Limb (tissue), 2 donors: ENCODE measurements around the gene BLTP3A.
"Not testable (repeated sequence)": the region's sequence is repeated elsewhere in the genome, so short reads cannot be mapped to it uniquely, and the experiment has no call there.

Experiments
- DNase-seq, 2 donors: peaks; one replicate each; pipeline ENCODE4 v3.0.0-alpha.2; 2016; ENCODE audit errors: extremely low spot score in 2 of 2

The BLTP3A gene

DNA sequence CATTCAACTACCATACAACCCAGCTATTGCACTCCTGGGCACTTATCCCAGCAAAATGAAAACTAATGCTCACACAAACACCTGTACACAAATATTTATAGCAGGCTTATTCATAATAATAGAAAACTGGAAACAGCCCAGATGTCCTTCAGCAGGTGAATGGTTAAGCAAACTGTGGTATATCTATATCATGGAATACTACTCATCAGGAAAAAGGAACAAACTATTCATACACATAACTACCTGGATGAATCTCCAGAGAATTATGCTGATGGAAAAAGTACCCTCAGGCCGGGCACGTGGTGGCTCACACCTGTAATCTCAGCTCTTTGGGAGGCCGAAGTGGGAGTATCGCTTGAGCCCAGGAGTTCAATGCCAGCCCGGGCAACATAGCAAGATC lies 3.8 kb upstream of the BLTP3A start:
- DNase-seq: no peak

DNA sequence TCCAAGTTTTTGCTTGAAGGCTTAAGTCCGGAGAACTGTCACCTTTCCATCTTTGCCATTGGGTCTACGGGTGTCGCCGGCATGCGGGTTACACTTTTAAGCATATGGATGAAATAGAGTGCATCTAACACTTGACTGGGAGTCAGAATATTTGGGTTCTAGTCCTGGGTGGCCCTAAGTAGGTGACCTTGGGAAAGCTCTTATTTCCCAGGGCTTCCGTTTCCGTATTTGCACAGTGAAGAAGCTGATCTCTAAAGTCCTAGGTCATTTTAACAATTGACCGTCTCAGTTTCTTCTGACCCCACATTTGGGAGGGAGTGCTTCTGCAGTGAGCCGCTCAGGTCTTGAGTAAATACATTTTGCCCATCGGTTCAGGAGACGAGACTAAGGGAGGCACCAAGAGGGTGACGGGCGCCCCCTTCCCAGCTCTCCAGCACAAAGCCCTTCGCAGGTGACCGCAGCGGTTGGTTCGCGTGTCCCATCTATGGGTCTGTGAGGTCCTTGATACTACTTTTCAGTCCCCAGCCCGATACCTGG lies 651 bp upstream of the BLTP3A start:
- peak in 1 of 2 donors; percentile 73 for DNase-seq

DNA sequence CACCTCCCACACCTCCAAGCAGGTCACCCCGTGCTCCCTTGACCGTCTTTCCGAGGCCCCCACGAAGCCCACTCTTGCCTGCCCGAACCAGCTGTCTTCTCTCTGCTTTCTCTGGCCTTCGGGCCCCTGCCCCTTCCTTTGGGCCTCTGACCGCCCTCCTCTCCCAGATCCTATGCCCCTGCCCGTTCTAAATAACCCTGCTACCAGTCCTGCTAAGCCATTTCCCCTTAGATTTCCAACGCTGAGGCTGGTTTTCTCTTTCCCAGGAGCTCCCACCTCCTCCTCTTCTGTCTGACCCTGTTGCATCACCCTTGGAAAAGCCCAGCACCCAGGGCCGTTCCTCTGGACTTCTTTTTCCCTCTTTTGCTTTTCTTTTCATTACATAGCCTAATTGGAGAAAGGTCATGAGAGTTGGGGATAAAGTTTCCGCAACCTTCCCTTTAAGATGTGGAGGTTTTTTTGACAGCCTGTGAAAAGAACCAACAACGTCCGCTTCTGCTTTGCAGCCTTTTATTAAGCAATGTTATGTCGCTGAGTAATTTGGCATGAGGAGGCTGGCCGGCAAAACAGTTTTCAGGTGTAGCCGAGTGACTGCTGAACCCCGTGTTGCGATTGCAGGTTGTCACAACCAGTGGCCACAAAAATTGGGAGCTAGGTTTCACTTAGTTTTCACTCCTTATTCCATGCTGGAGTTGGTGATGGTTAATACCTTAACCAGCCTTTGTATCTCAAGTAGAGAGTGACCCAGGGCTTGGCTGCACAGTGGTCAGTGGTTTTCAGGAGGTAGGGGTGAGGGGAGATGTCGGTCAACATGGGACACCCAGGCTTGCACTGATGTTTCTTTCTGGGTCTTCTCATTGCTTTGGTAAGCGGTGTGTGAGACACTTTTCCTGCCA lies 970 bp downstream of the BLTP3A start:
- DNase-seq: peak in 1 of 2 donors; percentile 29

DNA sequence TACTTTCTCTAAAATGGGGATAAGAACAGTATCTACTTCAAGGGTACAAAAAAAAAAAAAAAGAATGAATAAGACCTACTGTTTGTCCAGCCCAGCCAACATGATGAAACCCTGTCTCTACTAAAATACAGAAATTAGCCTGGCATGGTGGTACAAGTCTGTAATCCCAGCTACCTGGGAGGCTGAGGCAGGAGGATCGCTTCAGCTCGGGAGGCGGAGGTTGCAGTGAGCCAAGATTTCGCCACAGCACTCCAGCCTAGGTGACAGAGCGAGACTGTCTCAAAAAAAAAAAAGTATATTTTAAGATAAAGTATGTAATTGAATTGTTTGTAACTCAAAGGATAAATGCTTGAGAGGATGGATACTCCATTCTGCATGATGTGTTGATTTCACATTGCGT lies 2.0 kb downstream of the BLTP3A start:
- no peak for DNase-seq

DNA sequence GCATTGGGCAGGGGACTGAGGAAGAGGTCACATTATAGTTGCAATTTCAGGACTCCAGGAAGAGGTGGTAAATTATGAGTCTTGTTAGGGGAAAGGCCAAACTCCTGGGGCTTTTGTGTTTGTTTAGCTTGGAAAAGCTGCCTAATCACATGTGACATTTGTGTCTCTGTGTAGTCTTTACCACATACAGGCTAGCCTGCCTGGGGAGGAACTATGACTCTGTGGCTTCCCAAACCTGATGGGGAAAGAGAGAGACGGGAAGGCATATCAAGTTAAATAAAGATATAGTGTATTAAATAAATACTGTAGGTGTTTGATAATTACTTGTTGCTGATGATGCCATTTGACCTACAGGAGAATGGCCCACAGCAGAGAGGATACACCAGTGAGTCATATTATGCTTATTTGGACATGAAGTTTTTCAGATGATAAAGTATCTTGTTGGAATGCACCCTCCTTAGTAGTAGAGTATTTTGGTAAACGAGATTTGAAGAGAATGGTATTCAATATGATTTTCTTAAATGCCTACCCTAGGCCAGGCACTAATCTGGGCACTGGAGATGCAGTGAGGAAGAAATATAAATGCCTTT lies 4.0 kb downstream of the BLTP3A start:
- no peak for DNase-seq

DNA sequence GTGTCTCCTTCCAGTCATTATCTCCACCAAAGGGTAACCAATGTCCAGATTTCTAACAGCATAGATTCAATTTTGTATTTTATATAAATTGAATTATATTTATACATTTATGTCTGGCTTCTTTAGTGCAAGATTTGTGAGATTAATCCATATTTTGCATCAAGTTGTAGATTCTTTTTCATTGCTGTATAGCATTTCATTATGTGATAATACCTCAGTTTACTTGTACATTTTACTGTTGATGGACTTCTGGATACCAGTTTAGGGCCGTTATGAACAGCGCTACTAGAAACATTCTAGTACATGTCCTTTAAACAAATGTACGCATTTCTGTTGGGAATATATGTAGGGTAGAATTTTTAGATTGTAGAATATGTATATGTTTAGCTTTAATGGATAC lies 6.2 kb downstream of the BLTP3A start:
- DNase-seq: no peak

DNA sequence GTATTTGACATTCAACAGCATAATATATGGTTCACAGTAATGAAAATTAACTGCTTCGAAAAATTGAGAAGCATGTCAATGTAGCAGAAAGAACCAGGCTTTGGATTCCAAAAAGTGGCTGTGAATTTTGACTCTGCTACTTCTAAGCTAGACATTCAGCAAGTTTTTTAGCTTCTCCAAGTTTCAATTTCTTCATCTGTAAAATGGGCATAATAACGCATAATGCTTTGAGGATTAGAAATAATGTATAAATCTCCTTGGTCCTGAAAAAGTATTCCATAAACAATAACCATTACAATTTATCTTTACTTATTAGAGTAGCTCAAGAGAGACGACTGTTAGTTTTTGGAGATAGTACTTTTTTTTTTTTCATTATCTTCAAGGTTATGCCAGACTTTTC lies 7.7 kb downstream of the BLTP3A start:
- no peak for DNase-seq

DNA sequence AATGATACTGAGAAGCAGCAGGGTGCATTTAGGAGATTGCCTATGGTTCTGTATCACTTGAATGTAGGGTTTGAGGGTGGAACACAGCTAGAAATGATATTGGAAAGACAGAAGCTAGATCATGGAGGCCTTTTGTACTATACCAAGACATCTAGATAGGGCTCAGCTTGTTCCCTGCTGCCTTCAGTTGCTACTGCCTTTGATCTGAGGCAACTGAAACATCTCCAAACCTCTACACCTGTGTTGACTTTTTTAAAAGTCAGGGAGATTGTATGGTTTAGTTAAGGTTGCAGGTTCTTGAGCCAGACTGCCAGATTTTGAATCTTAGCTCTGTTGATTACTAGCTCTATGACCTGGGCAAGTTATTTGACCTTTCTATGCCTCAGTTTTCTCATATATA lies 12.7 kb downstream of the BLTP3A start:
- no peak for DNase-seq

DNA sequence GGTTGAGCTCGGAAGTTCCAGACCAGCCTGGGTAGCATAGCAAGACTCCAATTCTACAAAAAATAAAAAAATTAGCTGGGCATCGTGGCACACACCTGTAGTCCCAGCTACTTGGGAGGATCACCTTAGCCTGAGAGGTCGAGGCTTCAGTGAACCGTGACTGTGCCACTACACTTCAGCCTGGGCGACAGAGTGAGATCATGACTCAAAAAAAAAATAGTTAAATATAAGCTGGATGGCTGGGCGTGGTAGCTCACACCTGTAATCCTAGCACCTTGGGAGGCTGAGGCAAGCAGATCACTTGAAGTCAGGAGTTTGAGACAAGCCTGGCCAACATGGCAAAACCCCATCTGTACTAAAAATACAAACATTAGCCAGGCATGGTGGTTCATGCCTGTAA lies 13.2 kb downstream of the BLTP3A start:
- DNase-seq: not testable (repeated sequence)

DNA sequence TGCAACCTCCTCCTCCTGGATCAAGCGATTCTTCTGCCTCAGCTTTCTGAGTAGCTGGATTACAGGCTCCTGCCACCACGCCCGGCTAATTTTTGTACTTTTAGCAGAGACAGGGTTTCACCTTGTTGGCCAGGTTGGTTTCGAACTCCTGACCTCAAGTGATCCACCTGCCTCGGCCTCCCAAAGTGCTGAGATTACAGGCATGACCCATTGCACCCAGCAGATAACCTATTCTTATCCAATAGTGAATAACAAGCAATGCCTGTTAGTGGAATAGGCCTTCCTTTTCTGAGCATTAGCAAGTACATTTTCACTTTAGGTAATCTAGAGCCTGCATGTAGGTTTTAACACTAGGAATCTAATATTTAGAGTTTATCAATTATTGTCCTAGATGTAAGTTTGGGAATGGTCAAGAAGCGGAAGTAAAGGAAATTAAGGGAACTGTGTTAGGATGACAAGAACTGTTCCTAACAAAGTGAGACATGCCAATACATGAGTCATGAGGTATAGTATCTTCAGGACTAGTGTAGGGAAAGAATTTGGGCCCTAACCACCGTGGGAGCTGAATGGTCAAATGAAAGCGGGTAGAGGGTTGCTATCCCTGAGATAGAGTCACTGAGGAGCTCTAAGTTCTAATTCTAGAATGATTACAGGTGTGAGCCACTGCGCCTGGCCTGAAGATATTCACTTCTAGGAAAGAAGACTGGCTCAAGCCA lies 15.0 kb downstream of the BLTP3A start:
- no peak for DNase-seq

DNA sequence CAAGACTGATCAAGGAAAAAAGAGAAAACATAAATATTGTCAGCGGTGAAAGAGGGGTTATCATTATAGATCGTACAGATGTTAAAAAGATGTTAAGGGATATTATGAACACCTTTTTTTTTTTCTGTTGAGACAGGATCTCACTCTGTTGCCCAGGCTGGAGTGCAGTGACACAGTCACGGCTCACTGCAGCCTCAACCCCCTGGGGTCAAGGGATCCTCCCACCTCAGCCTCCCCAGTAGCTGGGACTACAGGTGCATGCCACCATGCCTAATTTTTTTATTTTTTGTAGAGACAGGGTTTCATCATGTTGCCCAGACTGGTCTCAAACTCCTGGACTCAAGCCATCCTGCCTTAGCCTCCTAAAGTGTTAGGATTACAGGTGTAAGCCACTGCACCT lies 16.6 kb downstream of the BLTP3A start:
- not testable (repeated sequence) for DNase-seq

DNA sequence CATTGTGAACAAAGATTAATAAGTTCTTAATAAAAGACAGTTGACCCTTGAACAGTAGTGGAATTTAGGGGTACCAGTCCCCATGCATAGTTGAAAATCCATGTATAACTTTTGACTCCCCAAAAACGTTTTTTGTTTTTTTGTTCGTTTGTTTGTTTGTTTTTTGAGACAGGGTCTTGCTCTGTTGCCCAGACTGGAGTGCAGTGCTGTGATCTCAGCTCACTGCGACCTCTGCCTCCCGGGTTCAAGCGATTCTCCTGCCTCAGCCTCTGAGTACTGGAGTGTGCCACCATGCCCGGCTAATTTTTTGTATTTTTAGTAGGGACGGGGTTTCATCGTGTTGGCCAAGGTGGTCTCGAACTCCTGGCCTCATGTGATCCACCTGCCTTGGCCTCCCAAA lies 17.5 kb downstream of the BLTP3A start:
- DNase-seq: not testable (repeated sequence)

DNA sequence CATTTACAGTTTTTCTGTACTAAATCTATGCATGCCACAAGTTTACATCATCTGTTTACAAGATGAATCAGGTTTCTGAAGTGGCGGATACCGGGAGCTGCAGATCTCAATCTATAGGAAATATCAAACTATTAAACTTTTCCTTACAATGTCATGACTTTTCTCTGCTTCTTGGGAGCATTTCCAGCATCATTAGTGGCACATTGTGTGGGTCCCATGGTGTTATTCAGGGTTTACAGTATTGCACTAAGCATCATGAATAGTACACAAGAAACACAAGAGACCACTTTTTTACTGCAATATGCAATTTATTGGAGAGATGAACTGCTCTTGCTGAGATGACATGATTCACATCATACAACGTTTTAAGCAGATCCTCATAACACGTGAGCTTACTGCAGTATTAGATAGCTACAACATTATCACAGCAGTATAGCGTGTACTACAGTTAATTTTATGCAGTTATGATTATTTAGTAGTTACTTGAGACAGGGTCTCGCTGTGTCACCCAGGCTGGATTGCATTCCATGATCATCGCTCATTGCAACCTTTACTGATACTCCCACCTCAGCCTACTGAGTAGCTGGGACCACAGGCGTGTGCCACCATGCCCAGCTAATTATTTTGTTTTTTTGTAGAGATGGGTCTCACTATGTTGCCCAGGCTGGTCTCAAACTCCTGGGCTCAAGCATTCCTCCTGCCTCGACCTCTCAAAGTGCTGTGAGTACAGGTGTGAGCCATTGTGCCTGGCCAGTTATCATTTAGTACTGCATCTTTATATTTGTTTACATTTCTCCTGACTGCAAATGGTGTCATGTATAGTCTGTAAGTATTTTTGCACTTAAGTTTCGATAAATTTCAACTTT lies 18.4 kb downstream of the BLTP3A start:
- DNase-seq: no peak

DNA sequence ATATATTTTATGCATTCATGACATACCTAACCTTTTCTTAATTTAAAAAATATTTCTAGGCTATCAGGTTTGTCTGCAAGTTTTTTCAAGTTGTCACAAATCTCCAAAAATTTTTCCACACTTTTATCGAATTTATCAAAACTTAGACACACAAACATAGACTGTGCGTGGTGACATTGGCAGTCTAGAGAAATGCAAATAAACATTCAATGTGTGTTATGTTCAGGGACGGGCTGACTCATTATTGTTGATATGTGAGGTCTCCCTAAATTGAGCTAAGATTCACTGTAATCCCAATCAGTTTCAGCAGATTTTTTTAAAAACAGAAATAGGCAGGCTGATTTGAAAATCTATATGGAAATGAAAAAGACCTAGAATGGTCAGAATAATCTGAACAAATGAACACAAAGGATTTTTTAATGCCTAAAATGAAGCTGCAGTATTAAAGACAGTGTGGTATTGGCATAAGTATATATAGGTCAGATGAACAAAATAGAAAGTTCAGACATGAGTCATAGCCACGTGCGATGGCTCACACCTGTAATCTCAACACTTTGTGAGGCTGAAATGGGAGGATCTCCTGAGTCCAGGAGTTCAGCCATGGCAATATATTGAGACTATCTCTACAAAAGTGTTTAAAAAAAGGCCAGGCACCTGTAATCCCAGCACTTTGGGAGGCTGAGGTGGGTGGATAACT lies 19.2 kb downstream of the BLTP3A start:
- no peak for DNase-seq

DNA sequence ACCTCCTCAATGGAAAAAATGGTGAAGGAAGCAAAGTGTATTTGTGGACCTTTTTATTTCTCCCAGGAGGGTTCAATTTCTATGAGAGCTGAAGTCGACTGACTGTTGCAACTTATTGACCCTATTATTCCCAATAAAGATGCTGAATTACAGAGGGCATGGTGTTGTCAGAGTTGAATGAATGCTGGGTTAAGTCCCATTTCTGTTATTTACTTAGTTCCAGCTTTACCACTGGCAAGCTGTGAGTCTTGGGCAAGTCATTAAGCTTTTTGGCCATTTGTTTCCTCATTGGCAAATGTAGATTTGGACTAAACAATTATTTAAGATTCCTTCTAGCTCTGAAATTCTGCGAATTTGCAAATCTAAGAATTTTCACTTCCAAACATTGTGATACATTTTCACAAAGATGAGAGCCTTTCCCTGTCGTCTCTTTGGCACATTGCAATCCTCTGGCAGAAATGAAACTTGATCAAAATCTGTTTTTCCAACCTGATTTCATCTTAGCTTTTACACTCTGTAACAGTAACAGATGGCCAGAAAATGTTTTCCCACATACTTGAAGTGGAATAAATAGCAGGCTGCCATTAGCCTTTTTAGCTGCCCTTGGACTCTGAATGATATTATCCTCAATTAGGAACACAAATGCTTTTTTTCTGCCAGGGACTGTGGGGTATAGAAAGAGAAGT lies 21.3 kb downstream of the BLTP3A start:
- no peak for DNase-seq

DNA sequence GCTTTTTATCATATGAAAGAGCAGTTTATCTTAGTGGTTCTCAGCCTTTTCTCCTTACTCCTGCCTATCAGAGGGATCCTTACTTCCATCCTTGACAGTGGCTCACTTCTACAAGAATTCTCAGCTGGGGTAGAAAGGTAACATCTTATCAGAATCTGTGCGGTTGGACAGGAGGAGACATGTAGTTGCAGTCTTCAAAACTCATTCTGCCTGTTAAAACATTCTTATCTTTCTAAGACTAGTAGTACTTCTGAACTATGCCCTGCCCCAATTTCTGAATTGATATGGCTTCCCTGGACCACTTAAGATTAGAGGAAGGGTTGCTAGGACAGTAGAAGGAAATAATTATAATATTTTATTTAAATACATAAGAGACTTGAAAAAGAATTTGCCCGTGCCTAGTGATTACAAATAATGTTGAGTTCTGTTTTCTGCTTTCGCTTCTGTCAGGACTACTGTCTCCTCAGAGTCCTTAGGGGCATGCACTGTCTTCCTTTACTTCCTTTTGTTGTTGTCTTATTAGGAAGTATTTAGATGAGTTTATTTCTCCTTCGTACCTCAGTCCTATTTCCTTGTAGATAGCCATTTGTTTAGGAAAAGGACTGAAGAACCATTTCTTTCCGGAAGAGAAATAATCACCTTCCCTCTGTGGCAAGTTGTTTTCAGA lies 24.9 kb downstream of the BLTP3A start:
- no peak for DNase-seq

DNA sequence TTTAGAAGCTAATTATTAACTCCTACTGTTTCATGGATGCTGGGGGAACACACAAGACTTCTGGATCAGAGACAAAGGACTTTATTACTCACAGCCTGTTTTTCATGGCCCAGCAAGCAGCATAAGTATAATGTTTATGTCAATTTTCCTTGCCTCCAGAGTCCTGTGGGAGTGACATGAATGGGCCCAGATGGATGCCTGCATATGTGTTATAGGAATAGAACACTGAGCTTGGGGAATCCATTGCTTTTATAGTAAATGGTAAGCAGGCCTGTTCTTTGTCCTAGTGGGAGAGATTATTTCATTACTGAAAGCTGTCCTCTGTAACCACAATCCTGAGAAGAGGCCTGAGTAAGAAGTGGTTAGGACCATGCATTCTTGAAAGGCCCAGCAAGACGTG lies 25.6 kb downstream of the BLTP3A start:
- no peak for DNase-seq

DNA sequence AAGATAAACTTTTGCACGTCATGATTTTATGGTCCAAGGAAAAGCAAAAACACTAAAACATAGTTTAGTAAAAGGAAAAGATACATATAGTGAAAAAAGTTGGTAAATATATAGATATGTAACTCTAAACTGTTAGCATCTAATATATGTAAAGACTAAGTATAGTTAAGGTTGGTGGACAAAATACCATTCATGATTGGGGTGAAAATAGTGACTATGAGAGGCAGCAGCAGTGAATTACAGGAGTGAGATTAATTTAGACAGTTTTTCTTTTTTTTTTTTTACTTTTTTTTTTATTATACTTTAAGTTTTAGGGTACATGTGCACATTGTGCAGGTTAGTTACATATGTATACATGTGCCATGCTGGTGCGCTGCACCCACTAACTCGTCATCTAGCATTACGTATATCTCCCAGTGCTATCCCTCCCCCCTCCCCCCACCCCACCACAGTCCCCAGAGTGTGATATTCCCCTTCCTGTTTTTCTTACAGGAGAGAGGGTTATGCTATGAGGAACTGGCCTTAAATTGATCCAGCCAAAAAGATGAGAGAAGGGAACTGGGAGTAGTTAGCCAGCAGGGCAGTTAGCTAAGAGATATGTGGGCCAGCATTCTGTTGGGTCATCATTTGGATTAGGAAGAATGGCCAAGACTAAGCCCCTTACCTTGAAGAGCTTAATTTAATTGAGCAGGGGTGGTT lies 27.1 kb downstream of the BLTP3A start:
- not testable (repeated sequence) for DNase-seq
